Kidney (tissue), 14 donors: ENCODE results near the gene HES5. TPM values are rescaled to one million over a fixed set of nuclear protein-coding genes. Genes with fewer than 3 reads are reported as not detected.
A peak's percentile ranks its signal among the peaks of the same experiment; 100 is the strongest.

ENCODE experiments used
- DNase-seq, 5 donors: peaks; one replicate each; pipeline ENCODE4 v3.0.0-alpha.2; 2013 to 2020
- FAIRE-seq: peaks from 2 replicates; lab custom pipeline; 2012; peaks lifted over from hg19 to GRCh38; lab: Jason Lieb, UNC
- H3K27ac ChIP-seq, 2 donors: one replicate each; pipeline ENCODE4 v1.7.0; 2013; ENCODE audit warnings: low read depth in 2 of 2, low read length in 2 of 2, inconsistent platforms in 1 of 2
- H3K27me3 ChIP-seq: one replicate; pipeline ENCODE4 v1.7.1; 2013; ENCODE audit warnings: low read length, inconsistent platforms; ENCODE audit not compliant: control insufficient read depth, insufficient read depth
- H3K36me3 ChIP-seq, 3 donors: one replicate each; pipeline versions ENCODE4 v1.7.0 to v1.7.1; 2013; ENCODE audit warnings: low read length in 3 of 3, control low read depth in 1 of 3, inconsistent platforms in 1 of 3; ENCODE audit not compliant: insufficient read depth in 3 of 3, control insufficient read depth in 2 of 3
- H3K4me1 ChIP-seq, 3 donors: one replicate each; pipeline versions ENCODE4 v1.7.0 to v1.7.1; 2013; ENCODE audit warnings: low read length in 3 of 3, inconsistent platforms in 1 of 3, low read depth in 1 of 3; ENCODE audit not compliant: control insufficient read depth in 2 of 3, insufficient read depth in 2 of 3
- H3K4me3 ChIP-seq, 3 donors: one replicate each; pipeline versions ENCODE4 v1.7.0 to v1.8.1; 2013; ENCODE audit warnings: low read length in 3 of 3, control low read depth in 1 of 3, inconsistent platforms in 1 of 3
- H3K9ac ChIP-seq, 3 donors: one replicate each; pipeline versions ENCODE4 v1.7.0 to v1.7.1; 2013; ENCODE audit warnings: low read length in 3 of 3, control low read depth in 1 of 3, inconsistent platforms in 1 of 3
- H3K9me3 ChIP-seq, 3 donors: one replicate each; pipeline versions ENCODE4 v1.7.0 to v1.7.1; 2013; ENCODE audit warnings: low read length in 3 of 3, control low read depth in 1 of 3, inconsistent platforms in 1 of 3; ENCODE audit not compliant: control insufficient read depth in 2 of 3, insufficient read depth in 1 of 3
- intact Hi-C: fragments of 100-400 bp; cut with DNase I; formaldehyde crosslinking; loops from one replicate; pipeline ENCODE4 v1.11.1; 2022
- polyA plus RNA-seq: library from polyadenylated mRNA; stranded (reverse); fragments of 350-450 nt; fragmentation: Illumina TruSeq; extraction: RNeasy Lipid Tissue Mini Kit (QIAGEN cat#74804); gene quantifications from one replicate; pipeline ENCODE4 v1.2.3, GENCODE V29; 2014; ENCODE audit warnings: low read depth, low replicate concordance; ENCODE audit not compliant: insufficient read depth
- total RNA-seq: library from RNA; stranded (reverse); fragmentation: NEBNext Ultra II Directional; extraction: Animal tissue kit (Norgen Biotek cat#: 25700); gene quantifications from one replicate; pipeline ENCODE4 v1.2.1, GENCODE V29; 2021
- TF ChIP-seq, protein P1 (sequence below): IDR thresholded peaks from 3 replicates; pipeline ENCODE4 v1.5.1; 2012; ENCODE audit warnings: mild to moderate bottlenecking, moderate library complexity, borderline replicate concordance; ENCODE audit not compliant: insufficient read depth; ENCODE audit errors: extremely low read depth
- donor health status: control.
- donor health status: control.
- donor health status: control.
- donor health status: control.
- donor health status: control.
- donor health status: DM: yes; HTN: yes; CAD: no.
- donor health status: Normal renal cell carcinoma (clear cell type).

HES5 gene
- total and polyA plus RNA-seq, 2 donors from 2014 or later, result 0.44 TPM; not detected in 1

DNA sequence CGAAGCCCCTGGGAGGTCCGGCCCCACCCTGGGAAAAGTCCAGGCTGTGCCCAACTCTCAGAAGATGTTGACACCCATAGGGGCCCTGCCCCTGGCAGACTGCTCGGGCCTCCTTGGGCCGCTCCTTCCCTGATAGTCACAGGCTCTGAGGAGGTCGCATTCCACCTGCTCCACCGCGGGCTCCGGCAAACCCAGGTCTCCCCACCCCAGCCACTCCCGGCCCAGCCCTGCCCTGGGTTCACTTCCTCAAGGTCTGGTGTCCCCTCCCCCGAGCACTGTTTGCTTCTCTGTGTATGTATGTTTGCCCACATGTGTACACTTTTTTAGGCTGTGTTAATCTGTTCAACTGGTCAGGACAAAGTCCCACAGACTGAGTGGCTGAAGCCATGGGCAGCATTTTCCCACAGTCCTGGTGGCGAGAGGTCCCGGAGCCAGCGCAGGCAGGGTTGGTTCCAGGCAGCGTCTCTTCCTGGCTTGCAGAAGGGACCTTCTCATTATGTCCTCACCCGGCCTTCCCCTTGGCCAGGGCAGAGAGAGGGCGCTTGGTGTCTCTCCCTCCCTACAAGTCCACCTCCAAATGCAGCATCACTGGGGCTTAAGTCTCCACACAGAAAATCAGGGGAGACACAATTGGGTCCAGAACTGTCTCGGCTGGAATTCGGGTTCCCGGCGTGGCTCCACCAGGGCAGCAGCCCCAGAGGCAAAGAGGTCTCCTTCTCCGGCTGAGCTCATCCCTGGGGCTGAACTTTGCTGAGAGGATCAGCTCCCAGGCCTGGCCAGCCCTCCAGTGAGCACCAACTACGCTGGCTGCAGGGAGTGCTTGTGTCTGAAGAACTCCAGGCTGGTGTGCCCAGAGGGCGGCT, 46.0 kb upstream of the HES5 start:
- DNase-seq, result peak in 4 of 5 donors; percentile 35 to 90 (median 44)
- Histone ChIP-seq H3K9me3 (peaks cover 0 to 5% (median 0%) of the 10 kb centered on the region in 3 donors), H3K4me1 (peaks cover 0 to 17% (median 10%) of the 10 kb centered on the region in 3 donors), H3K9ac (no peak overlapping the region), H3K4me3 (no peak overlapping the region), H3K27me3 (no peaks in the 10 kb centered on the region), H3K27ac (peak overlapping the region; percentile 14 to 51), H3K36me3 (no peaks in the 10 kb centered on the region)
- FAIRE-seq, result no peak
- intact Hi-C loops, result no loop called here
- TF ChIP-seq, protein P1, sequence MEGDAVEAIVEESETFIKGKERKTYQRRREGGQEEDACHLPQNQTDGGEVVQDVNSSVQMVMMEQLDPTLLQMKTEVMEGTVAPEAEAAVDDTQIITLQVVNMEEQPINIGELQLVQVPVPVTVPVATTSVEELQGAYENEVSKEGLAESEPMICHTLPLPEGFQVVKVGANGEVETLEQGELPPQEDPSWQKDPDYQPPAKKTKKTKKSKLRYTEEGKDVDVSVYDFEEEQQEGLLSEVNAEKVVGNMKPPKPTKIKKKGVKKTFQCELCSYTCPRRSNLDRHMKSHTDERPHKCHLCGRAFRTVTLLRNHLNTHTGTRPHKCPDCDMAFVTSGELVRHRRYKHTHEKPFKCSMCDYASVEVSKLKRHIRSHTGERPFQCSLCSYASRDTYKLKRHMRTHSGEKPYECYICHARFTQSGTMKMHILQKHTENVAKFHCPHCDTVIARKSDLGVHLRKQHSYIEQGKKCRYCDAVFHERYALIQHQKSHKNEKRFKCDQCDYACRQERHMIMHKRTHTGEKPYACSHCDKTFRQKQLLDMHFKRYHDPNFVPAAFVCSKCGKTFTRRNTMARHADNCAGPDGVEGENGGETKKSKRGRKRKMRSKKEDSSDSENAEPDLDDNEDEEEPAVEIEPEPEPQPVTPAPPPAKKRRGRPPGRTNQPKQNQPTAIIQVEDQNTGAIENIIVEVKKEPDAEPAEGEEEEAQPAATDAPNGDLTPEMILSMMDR, result no peak

DNA sequence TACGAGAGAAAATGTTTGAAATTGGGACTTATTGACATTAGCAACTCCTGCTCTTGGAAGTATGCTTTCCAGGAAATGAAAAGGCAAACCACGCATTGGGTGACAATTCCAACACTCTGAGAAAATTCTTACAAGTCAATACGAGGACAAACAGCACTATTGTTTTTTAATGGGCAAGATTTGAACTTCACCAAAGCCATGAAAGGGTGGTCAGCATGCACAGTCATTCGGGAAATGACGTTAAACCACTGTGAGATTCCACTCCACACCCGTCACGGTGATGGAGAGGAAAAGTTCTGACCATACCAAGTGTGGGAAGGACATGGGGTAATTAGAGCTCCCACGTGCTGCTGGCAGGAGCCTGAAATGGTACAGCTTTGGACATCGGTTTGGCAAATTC, 44.3 kb upstream of the HES5 start:
- Histone ChIP-seq H3K4me1 (peaks cover 0 to 17% (median 10%) of the 10 kb centered on the region in 3 donors), H3K9ac (no peak overlapping the region), H3K4me3 (no peak overlapping the region), H3K9me3 (peaks cover 0 to 5% (median 0%) of the 10 kb centered on the region in 3 donors), H3K36me3 (no peaks in the 10 kb centered on the region), H3K27ac (no peak overlapping the region), H3K27me3 (no peaks in the 10 kb centered on the region)
- no peak for FAIRE-seq
- TF ChIP-seq, protein P1, result no peak
- no peak for DNase-seq
- intact Hi-C loops, result no loop called here

DNA sequence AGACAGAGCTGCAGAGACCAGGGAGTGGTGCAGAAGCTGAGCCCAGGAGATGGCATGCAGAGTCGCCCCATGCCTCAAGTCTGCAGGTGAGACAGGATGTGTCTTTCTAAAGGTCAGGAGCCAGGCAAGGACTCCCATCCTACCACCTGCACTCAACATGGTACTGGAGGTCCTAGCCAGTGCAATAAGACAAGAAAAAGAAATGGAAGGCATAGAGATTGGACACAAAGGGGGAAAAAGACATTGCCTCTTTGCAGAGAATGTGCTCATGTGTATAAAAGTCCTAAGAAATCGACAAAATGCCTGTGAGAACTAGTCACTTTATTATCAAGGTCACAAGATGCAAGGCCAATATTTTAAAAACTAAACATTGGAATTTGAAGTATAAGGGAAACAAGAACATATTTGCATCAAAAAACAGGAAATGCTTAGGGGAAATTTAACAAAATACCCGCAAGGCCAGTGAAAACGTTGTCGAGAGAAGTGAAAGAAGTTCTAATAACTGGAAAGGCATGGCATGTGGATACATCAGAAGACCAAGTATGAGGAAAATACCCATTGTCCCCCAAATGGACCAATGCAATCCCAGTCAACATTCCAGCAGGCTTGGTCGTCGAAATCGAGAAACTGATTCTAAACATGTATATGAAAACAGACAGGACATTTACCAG, 43.3 kb upstream of the HES5 start:
- Histone ChIP-seq H3K36me3 (no peaks in the 10 kb centered on the region), H3K4me3 (no peak overlapping the region), H3K4me1 (peaks cover 0 to 17% (median 10%) of the 10 kb centered on the region in 3 donors), H3K9ac (no peak overlapping the region), H3K9me3 (peaks cover 0 to 5% (median 0%) of the 10 kb centered on the region in 3 donors), H3K27ac (no peak overlapping the region), H3K27me3 (no peaks in the 10 kb centered on the region)
- intact Hi-C loops, result no loop called here
- DNase-seq, result no peak
- TF ChIP-seq, protein P1, result no peak
- no peak for FAIRE-seq
